Activated CD4-positive, alpha-beta T cell treated with anti-CD3 and anti-CD28 coated beads for 4 hours (primary cell): ENCODE measurements around the gene TMEM169.

Source experiments
- DNase-seq, 2 donors: peaks; one replicate each; pipeline ENCODE4 v3.0.0-alpha.2; 2020

The TMEM169 gene

DNA sequence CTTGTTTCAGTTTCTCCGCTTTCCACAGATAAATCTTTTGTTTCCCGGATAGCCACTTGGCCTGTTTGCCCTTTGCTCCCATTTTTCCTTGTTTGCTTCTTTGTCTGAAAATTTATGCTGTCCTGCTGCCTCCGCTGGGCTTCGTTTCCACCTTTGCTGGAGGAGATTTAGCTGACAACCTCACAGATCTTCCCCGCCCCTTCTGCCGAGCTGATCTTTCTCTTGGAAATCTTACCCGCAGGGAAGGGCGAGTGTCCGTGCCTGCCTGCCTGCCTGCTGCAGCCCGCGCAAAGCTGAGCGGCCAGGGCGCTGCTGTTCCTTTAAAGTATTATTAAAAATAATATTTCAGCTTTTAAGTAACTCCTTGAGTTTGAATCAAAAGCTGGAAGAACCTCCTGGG lies 26.0 kb downstream of the TMEM169 start:
- no peak for DNase-seq

DNA sequence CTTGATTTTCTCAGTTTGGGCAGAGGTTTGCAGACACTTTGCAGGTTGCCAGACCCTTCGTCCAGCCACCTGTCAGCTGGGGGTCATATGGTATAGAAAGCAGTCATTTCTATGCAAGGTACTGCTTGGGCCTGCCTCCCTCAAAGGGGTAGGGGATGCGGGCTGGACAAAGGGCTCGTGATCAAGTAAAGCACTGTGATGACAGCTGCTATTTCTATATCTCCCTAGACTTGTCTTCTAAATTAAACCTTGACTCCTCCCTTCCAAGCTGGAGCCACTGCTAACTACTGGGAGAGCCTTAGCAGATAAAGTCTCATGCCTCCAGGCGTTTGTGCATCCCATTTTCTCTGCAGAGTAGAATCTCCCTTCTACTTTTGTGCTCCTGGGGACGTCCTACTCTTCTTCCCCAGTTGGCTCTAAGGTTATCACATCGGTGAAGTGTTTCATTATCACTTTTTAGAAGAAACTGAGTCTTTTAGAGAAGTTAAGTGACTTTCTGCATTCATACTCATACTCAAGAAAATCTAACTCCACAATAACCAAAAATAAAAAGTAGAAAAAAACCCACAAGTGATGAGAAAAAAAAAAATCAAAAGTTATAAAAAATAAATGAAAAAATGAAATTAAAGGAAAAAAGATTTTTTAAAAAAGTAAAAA lies 26.7 kb downstream of the TMEM169 start:
- DNase-seq: no peak

- peak; percentile 96 to 98 for DNase-seq
Measured at GRCh38 chr2:216108967-216109921, 27.5 kb downstream of the TMEM169 start, which contains the start of gene XRCC5. Gene XRCC5, plus strand, starts transcription at chr2:216109348. Its CDS starts 89 bp downstream, at chr2:216109437.

DNA sequence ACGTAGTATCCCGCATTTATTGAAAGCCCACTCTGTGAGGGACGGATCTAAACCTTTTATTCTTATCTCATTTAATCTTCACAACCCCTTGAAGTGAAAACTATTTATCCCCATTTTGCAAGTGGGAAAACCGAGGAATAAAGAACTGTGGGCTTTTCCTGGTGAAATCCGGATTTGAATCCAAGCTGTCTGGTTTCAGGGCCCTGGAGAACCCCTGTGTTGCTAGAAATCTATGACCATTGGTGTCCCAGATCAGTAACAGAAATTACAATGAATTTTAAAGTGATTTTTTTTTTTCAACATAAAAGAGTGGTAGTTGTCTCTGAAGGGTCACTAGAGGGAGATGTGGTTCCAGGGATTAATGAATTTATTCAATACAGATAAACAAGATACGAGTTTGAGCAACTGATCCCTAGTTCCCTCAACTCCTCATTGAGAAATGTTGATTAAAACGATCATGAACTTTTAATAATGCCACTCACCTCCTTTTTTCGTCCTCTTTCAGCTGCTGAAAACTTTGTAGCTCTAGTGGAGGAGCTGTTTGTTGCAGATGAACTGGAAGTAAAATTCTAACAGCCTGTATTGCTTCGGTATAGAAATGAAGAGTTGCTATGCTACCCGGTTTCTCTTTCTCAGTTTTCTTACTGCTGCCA lies 28.4 kb downstream of the TMEM169 start:
- no peak for DNase-seq

- no peak for DNase-seq
Measured at GRCh38 chr2:216110620-216111019, 28.9 kb downstream of the TMEM169 start.

DNA sequence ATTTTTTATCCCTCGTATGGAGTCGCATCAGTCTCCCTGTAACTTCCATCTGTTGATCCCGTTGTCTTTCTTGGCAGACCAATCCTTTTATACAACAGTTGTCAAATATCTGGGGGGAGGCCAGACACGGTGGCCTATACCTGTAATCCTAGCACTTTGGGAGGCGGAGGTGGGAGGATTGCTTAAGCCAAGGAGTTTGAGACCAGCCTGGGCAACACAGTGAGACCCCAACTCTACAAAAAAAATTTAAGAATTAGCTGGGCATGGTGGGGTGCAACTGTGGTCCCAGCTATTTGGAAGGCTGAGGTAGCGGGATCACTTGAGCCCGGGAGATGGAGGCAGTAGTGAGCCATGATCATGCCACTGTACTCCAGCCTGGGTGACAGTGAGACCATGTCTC lies 29.4 kb downstream of the TMEM169 start:
- no peak for DNase-seq

DNA sequence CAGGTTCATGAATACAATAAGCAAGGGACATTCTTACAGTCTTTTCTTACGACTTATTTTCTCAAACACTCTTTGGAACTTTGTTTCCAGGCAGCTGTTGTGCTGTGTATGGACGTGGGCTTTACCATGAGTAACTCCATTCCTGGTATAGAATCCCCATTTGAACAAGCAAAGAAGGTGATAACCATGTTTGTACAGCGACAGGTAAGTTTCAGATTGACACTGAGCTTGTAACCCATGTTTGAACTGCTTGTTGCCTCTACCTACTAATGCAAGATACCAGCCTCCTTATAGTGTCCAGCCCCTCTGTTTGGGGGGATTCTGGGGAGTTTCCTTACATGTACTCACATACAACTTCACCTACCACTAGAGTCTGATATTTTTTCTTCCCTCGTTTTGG lies 31.2 kb downstream of the TMEM169 start:
- DNase-seq: no peak

DNA sequence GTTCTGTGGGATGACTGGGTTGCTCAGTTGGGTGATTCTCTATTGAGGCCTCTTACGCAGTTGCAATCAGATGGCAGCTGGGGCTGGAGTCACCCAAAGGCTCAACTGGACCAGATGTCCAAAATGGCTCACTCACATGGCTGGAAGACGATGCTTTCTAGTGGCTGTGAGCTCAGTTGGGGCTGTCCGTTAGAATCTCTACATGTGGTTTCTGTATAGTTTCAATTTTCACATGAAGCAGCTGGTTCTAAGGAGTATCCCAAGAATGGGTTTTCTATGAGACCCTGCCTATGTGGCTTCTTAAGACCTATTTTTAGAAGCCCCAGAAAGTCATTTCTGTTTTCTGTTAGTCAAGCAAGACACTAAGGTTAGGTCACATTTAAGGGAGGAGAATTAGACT lies 31.9 kb downstream of the TMEM169 start:
- DNase-seq: no peak

- peak in 1 of 2 donors; percentile 14 for DNase-seq
Measured at GRCh38 chr2:216114382-216114713, 32.6 kb downstream of the TMEM169 start.

DNA sequence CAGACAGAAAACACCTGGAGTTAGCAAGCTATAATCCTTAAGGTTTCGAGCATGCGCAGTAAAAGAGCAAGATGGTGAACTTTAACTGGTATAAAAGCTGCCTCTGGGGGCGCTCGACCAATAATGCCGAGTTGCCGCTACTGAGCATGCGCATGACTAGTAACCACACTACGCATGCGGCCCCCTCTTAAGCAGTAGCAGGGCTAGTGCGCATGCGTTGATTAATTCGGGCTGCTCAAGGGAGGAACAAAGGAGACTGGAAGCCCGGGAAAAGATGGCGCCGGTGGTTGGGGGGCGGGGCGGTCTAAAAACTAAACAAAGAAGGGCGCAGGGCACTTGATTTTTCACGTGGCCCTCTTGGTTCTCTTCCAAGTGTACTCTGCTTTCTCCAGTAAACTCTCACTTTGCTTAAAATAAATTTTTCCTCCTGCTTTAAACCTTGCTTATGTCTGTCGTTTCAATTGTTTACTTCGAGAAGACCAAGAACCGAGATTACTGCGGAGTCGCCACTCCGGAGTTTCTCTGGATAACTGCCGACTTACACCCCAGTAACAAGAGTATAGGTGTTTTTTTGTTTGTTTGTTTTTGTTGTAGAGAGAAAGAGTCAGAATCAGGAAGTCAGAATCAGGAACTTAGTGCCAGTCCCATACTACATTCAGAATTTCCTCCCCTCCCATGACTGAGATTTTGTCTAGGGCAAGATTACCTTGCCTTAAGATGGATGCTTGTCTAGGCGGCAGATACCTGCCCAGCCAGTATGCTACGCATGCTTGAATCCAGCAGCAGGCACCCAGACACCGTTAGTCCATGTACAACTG lies 33.2 kb downstream of the TMEM169 start:
- peak; percentile 97 to 98 for DNase-seq

DNA sequence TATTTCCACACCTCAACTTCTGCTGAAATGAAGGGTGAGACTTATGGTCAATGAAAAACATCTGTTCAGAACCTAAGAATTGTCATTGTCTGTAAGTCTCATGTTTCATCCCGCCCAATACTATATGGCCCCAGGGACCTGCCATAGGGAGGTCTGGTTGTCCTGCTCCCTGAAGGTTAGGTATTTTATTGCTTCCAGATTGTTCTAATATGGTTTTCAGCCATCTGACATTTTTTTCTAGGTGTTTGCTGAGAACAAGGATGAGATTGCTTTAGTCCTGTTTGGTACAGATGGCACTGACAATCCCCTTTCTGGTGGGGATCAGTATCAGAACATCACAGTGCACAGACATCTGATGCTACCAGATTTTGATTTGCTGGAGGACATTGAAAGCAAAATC lies 34.7 kb downstream of the TMEM169 start:
- no peak for DNase-seq

GRCh38 chr2:216117561-216118340 lies 36.0 kb downstream of the TMEM169 start:
- no peak for DNase-seq

DNA sequence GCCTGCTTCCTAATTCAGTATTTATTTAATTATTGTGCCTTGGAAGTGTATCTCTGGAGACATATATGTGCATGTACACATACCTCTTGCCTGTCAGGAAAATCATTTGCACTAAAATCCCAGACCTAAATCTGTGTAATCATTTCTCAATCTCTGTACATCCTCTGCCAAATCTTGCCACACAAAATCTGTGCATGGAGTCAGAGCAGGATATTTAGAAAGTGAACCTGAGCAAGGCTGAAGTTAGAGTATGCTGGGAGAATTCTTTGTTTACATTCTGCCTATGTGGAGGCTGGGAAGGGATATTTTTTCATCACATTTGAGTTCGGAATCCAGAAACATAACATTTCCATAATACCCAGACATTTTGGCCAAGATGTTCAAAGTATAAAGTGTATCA lies 36.8 kb downstream of the TMEM169 start:
- DNase-seq: no peak

DNA sequence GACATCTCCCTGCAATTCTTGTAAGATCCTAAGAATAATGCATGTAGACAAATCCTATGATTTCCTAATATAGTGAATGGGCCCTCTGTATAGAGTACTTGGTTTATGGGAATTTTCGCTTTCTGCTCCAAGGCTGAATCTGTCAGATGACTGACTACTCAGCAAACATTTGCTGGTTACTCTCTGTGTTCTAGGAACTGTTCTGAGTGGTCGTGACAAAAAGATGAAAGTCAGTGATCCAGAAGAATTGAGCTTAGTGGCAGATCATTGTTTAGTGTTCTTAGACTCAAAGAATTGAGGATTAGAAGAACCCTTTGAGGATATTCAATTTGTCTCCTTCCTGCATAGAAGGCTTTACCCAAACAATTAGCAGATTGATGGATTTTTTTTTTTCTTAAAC lies 37.4 kb downstream of the TMEM169 start:
- DNase-seq: no peak

- DNase-seq: no peak
Measured at GRCh38 chr2:216119986-216120385, 38.3 kb downstream of the TMEM169 start.

GRCh38 chr2:216121255-216121654 lies 39.5 kb downstream of the TMEM169 start:
- DNase-seq: no peak

- no peak for DNase-seq
Measured at GRCh38 chr2:216126943-216127342, 45.2 kb downstream of the TMEM169 start.

DNA sequence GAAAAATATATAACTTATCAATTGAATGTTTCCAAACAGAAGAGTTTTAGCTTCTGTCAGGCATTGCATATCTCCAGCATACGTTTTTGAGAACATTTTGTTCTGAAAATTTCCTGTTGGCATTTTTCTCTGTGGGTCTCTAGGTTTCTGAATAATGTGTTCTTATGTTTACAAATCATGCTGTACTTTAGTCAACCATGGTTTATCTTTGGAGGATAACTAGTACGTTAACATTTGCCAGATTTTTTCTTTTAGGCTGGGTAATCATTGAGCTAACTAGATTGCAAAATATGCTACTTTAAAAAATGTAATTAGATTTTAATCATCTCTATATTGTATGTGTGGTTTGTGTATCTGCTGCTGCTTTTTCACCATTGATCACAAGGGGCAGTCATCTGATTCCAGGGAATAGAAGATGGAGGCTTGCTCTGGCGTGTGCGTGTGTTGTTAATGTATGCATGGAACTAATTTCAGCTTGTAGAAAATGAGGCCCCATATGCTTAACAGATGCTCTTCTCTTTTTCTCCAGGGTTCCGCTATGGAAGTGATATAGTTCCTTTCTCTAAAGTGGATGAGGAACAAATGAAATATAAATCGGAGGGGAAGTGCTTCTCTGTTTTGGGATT lies 48.7 kb downstream of the TMEM169 start:
- DNase-seq: no peak

GRCh38 chr2:216131175-216131926 lies 49.6 kb downstream of the TMEM169 start:
- DNase-seq: no peak

DNA sequence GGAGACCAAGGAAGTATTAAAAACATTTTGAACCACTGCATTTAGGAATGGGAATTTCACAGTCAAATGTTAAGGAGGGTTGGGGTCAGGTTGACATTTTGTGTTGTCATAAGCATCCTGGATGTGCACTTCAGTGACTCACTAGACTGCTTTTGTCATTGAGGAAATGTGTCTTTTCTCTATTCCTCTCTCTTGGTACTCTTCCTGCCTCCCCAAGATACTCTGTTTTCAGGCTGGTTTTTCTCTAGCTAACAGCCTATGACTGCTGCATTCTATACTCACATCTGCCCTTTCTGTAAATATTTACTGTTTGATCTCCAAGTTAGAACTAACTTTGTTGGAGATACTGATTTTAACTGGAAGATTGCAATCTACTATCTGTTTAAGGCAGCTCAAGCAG lies 50.9 kb downstream of the TMEM169 start:
- no peak for DNase-seq

DNA sequence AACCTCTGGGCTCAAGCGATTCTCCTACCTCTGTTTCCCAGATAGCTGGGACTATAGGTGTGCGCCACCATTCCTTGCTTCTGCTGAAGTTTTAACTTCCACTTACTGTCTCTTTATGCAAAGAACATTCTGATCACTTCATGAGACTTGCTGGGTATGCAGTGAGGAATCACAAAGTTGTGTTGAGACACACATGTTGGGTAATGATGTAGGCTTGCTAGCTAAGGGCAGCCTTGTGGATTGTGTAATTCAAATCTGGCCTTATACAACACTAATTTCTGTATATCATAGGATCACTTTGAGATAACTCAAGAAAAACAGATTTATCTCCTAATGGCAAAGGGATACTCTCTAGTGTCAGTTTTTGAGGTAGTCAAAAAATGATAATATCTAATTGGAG lies 51.7 kb downstream of the TMEM169 start:
- no peak for DNase-seq
